HK-2 (cell line): ENCODE data around the gene TMEM9B.
A peak's percentile ranks its signal among the peaks of the same experiment; 100 is the strongest.

Experiments used
- DNase-seq: peaks from one replicate; pipeline ENCODE4 v3.0.0-alpha.2; 2018; ENCODE audit not compliant: unreplicated experiment

The TMEM9B gene

DNA sequence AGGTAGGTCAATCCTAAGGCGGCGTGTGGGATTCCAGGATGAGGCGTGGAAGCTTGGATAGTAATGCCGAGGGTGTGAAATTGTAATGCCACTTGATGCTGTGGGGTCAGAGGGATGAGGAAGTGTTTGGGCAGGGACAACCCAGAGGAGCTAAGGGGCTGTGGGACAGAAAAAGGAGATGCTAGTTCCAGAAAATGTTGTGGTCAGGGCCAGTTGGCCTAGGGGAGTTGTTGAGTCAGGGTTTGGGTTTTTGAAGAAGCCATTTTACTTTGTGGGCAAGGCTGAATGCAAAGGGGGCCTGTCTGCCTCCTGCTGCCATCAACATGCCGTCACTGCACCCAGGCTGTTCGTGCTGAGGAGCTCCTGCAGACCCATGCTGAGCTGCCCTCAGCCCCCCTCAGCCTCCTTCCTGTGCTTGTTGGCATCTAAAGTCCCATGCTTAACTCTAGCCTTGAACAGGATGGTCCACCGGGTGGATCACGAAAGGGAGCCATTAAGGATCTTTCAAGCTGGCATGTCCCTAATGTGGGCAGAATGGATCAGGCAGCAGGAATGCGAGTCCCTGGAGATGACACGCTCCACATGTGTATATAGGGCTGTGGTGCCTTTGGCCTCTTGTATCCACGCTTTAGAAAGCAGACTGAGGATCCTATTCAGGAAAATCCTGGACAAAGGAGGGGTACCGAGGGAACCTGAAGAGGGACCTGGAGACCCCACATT, 33.6 kb downstream of the TMEM9B start:
- no peak for DNase-seq

DNA sequence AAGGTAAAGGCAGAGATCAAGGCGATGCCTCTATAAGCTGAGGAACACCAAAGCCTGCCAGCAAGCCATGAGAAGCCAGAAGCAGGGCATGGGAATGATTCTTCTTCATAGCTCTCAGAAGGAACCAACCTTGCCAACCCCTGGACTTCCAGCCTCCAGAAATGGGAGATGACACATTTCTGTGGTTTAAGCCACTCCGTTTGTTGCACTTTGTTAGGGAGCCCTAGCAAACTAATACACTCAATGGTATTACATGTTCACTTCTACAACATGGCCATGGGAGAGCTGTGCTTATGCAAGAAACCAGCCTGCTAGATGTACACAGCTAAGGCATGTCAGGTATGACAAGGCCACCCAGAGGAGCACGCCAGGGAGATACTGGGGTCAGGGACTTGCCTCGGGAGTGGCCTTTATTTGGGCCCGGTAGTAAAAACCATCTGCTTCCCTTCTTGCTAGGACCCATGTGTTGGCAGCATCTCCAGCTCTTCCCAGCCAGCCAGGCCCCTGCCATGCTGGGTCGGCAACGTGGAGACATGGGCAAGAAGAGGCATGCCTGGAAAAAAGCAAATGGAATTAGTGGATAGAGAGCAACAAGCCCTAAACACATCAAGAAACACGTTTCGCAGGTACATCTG, 35.1 kb downstream of the TMEM9B start:
- no peak for DNase-seq

DNA sequence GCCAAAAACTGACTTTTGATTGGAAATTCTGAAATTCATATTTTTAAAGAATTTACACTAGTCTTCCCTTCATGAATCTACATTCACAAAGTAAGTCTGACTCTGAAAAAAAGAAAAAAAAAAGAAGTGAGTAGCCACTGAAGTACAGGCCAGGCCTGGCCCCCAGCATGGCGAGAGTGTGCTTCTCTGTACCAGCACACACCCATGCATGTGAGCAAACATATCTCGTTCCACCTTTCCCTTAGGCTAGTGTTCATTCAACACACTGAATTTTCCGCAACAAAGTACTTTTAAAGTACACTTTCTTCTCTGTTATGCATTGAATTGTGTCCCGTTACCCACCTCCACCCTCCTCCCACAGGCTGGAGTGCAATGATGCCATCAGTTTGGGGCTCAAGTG, 36.0 kb downstream of the TMEM9B start:
- DNase-seq: no peak

DNA sequence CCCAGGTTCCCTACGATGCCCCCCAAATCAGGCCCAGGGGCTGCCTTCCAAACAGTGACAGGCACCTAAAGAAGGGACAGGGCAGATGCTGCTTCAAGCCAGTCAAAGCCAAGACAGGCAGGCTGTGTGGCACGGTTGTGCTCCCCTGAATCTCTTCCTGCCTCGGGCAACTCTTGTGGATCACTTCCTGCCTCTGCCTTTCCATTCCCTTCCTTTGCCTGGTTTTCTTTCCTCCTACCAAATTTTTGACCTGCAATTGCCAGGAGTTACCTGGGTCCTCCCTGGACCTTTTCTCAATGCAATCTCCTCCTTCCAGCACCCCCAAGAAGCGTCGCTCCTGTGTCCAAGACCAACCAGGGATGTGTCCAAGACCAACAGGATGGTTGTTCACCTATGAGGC, 37.0 kb downstream of the TMEM9B start:
- no peak for DNase-seq

DNA sequence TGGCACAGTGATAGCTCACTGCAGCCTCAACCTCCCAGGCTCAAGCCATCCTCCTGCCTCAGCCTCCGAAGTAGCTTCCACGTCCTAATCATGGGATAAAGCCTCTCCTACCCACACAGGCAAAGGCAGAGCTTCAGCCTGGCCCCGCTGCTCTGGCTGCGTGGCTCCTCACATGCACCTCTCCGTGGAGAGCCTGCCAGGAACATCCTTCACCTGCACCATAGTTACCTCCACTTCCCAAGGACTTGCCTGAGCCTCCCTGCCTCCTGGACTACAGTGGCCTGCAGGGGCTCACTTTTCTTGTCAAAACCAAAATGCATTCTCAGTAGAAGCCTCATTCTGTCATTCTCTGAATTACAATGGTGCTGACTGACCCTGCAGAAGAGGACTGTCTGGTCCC, 38.0 kb downstream of the TMEM9B start:
- no peak for DNase-seq

DNA sequence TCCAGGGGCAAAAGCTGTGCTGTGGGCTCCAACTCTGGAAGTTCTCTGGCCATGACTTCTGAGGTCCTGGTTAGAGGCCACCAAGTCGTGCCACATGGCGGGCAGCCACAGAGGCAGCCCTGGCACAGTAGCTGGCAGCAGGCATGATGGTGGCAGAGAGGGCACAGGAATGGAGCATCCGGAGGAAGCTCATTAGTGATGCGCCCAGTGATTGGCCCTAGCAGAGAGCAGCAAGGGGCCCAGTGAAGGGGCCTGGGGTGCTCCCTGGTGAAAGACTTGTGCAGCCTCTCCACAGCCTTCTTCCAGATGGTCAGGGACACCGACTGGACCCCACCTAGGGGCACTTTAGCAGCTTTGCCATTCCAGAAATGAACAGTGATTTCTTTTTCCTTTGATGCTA, 38.5 kb downstream of the TMEM9B start:
- DNase-seq: no peak

DNA sequence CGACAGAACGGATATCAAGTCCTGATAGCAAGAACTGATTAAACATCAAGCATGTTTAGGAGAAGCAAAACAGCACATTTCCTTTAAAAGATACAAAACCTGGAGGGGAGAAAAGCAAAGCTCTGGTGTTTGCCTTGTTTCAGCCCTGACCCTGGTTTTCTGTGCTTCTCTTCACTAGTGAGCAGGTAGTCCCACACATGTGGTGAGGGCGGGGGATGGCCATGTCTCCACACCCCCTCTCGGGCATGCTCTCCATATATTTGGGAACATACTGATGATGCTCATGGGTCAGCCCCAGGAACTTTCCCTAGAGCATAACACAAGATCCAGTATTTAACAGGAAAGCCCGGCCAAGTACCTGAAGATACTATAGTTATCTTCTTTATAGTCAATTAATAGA, 41.6 kb downstream of the TMEM9B start:
- DNase-seq: no peak

DNA sequence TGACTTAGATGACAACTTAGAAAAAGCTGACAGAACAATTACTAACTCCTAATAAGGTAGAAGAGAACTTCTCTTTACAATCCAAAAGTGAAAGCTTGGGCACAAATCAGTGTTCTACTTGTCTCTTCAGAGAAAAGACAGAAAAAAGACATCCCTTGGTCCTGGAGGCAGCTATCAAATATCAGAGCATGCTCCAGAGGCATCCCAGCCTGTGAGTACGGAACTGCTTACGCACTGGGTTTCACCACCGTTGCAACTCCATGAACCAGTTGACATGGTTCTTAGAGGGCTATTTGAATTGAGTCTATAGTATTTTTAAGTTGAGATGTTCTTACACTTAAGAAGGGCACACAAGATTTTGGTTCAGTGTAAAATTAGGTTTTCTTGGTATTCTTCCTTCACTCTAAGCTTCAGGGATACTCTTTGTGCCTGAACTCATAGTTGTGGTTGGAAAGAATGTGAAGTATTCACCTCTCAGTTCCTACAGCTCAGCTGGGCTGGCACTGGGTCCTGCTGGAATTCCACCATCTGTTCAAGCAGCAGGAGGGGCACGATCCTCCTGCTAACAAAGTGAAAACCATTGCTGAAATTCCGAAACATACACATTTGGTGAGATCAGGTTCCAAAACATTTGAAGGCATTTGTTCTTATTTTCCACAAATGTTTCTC, 47.0 kb downstream of the TMEM9B start:
- peak; percentile 41 for DNase-seq

DNA sequence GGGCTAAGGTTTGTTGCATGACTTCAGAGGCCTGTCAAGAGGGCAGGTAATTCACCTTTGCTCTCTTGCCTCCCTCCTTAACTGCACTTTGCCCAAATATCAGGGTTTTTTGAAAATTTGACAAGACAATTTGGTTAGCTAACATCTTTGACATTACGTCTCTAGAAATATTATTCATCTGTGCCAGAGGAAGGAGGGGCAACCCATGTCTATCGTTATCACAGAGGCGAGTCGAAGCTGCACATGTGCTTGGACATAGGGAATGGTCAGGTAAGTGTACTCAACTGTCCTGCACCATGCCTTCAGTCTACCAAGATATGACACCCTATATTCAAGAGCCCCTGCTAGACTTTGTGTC, 49.6 kb downstream of the TMEM9B start:
- no peak for DNase-seq

DNA sequence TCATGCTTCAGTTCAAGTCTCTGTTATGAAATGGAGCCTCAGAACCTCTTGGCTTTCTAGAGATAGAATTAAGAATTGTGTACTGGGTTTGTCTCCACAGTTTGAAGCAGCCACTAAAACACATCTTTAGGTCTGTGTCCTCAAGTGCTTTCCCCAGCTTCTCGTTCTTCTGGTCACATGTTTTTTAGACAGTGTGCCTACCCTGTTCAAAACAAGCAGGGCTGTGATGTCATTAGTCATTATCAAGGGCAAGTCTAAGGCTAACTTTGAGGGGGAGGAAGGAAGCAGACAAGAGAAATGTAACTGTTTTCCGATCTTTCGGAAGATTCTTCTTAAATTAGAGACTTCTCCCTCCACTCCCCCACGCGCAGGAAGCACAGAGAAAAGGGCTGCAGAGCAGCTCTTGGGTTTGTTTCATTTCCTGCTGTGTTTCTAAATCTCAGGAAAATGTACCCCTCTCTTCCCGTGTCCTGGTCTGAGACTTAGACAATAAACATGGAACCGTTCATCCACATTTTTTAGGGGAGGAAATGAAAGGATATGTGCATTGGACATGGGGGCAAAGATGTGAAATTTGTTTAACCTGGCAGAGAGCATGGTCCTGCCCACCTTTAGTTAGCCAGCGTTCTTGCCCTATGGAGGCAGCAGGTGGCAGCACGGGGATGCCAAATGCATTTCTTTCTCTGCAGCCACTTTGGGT, 50.1 kb downstream of the TMEM9B start:
- no peak for DNase-seq

DNA sequence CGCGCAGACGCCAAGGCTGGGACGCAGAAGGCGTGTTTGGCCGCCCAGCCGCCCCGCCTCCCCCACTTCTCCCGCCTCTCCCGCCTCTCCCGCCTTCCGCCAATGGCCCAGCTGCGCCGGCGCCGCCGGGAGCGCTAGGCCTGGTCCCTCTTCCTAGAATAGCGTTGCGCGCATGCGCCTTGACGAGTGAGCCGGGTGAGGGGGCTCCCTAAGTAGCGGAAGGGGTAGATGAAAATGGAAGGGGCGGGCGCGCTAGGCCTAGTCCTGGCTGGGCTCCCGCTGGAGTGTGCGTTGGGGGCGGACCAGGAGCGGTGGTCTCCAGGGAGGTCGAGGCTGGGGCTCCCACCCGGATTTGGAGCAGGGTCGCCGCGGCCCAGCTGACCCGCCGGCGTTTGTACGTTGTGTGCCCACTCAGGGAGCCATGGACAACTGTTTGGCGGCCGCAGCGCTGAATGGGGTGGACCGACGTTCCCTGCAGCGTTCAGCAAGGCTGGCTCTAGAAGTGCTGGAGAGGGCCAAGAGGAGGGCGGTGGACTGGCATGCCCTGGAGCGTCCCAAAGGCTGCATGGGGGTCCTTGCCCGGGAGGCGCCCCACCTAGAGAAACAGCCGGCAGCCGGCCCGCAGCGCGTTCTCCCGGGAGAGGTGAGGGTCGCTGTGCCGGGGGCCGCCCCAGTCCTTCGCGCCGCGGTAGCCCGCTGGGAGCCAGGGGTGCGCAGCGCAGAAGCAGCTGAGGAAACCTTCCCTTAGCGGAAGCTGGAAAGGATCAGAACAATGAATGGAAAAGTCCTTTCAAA, 53.0 kb downstream of the TMEM9B start, which contains the start of gene AKIP1:
Gene AKIP1 (plus strand): TSS at position 161 of the 795 bp plus-strand sequence. CDS start 261 bp downstream, at position 422.
- DNase-seq: peak; percentile 91

DNA sequence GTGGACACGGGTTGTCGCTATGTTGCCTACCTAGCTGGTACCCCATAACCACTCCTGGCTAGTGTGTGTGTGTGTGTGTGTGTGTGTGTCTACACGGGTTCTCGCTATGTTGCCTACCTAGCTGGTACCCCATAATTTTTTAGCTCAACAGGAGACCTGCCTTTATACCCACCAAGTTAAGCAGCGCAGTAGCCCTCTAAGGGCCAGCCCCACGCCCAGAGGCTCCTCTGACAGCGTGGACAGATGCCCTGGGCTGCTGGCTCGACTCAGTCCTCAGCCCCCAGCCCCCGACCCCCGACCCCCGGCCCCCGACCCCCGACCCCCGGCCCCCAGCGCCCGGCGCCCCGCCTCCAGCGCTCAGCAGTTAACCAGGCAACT, 53.6 kb downstream of the TMEM9B start:
- no peak for DNase-seq

DNA sequence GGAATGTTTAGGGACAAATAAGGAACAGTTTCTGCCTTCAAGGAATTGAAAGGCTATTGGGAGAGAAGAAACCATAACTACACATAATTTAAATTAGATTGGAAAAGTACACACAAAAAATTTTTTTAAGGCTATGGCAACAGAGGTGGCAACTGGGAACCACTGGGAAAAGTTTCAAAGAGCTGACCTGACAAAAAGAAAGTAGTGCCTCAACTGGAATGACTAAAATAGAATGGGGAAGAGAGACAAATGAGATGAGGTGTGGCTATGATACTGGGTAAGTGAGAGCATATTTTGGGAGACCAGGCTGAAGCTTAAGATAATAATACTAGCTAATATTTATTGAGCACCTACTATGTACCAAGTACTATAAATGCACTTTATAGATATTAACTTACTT, 56.1 kb downstream of the TMEM9B start:
- DNase-seq: no peak

DNA sequence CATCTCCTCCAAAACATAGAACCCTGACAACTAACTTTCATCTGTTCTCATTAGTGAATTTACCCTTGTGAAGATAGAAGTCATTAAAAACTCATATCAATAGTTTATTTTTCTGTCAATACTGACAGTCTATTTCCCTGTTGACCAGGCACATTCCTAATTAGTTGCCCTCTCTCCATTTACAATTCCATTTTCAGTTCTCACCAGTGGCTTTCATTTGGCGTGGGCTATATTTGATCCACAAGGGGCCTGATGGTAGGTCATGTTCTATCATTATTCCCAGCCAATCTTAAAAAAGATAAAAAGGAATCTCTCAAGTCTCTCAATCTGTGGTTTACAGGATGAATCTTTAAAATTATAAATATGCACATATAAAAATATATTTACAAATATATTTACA, 57.1 kb downstream of the TMEM9B start:
- no peak for DNase-seq

DNA sequence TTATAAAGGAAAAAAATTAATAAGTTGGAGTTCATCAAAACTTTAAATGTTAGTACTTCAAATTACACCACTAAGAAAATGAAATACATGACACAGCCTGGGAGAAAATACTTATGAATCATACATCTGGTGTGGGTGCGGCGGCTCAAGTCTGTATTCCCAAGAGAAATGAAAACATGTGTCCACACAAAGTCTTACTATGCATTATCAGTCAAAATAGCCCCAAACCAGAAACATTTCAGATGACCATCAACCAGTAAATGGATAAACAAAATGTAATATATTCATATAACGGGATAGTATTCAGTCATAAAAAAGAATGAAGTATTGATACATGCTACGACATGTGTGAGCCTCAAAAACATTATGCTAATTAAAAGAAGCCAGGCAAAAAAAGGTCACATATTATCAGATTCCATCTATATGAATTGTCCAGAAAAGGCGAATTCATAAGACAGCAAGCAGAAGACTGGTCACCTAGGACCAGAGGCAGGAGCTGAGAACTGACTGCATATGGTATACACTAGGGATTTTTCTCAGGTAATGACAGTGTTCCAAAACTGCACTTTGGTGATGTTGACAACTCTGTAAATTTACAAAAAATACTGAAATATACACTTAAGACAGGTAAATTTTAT, 58.6 kb downstream of the TMEM9B start:
- DNase-seq: no peak

DNA sequence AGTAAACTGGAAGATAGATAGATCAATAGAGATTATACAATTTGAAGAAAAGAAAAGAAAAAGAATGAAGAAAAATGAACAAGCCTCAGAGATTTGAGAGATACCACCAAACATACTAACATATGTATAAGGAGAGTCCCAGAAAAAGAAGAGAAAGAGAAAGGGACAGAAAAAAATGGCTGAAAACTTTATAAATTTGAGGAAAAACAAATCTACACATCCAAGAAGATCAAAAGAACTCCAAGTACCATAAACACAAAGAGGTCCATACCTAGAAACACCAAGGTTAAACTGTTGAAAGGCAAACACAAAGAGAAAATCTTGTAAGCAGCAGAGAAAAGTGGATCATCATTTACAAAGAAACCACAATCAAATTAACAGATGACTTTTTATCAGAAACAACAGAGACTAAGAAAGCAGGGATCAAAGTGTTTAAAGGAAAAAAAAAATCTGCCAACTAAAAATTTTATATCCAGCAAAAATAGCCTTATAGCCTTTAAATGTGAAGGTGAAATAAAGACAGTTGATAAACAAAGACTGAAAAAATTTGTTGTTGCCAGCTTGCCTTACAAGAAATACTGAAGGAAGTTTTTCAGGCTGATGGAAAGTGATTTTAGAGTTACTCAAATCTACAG, 65.0 kb downstream of the TMEM9B start:
- no peak for DNase-seq
